GM18499 (cell line): ENCODE data around the gene PTPN14.
A peak's percentile ranks its signal among the peaks of the same experiment; 100 is the strongest.

ENCODE experiments used
- ATAC-seq: cut with Tn5 transposase; IDR thresholded peaks from one replicate; pipeline ENCODE4 v1.9.1; 2021; ENCODE audit warnings: moderate number of reproducible peaks; ENCODE audit not compliant: insufficient read depth, unreplicated experiment

PTPN14 gene

DNA sequence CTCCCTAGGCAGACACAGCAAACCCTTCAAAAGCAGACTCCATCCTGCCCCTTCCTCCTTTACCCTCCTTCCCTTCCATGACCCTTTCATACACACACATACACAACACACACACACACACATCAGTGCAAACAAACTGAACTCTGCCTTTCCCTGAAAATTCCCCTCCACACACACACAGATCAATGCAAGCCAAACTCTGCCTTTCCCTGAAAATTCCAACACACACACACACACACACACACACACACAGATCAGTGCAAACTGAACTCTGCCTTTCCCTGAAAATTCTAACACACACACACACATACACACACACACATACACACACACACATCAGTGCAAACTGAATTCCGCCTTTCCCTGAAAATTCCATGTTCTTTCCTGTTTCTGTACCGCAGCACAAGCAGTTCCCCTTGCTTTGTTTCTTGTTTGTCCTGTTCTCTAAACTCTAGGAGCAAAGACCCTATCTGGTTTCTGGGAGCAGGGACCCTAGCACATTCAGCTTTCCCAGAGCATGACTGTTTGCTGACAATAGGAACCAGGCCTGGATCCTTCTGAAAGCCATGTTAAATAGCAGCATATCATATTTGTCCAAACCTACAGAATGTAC, 91.0 kb downstream of the PTPN14 start:
- ATAC-seq: no peak

DNA sequence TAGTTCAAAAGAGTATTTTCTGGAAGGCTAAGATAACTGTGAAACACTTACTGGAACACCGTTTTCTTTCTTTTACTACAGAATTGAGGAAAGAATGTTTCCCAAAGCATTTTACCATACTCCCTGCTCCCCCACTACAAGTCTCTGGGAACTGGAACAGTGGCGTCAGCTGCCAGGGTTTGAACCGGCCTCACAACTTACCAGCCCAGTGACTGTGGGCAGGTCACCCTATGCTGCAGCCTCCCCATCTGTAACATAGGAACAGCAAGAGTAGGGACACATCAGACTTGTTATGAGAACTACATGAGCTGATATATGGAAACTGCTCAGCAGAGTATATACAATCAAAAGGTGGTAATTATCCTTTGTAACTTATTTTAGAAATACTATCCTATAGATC, 91.5 kb downstream of the PTPN14 start:
- ATAC-seq: no peak

DNA sequence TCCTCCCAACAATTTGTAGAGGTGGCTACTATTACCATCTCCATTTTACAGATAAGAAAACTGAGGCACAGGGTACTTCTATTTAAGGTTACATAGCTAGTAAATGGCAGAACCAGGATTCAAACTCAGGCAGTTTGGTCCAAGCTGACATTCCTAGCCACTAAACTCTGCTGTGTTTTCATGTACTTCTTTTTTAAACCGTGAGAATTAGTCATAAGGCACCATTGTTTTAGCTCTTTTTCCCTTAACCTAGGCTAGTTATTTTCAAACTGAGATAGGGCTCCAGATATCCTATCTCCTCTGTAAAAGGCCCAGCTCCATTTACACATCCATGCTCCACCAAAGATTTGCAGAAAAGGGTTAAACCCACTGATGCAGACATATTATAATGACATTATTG, 92.9 kb downstream of the PTPN14 start:
- ATAC-seq: no peak

DNA sequence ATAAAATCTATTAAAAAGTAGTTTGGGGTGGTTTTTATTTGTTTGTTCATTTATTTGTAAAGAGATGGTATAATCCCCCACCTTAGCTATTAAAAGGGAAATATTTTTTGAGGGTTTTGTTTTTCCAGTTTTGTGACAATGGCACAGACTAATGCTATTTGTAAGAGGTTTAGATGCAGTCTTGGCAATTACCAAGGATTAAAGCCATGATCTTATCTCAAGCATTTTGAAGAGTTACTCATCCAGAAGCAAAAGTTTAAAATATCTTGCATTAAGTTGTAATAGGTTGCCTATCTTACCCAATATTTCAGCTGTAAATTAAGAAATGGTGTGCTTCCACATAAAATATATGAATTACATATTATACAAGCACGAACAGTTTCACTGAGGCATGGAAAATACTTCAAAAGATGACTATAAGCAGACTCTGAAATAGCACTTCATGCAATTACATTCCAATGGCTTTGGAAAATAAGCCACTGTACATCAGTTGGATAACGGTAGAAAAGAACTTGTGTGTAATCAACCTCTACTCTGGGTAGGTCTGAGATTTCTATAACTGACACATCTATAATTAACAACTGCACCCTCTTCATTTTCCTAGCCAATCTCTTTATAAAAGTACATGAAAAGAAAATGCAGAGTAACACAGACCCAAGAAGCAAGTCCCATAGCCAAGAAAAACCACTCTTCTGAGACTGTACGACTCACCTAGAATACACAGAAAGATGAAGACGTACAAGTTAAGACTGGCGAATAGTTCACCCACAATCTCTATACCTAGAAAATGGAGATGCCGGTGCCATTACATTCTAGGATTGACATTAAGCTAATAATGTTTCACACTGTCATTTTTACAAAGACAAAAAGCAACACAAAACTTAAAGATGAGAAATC, 95.2 kb downstream of the PTPN14 start:
- no peak for ATAC-seq

DNA sequence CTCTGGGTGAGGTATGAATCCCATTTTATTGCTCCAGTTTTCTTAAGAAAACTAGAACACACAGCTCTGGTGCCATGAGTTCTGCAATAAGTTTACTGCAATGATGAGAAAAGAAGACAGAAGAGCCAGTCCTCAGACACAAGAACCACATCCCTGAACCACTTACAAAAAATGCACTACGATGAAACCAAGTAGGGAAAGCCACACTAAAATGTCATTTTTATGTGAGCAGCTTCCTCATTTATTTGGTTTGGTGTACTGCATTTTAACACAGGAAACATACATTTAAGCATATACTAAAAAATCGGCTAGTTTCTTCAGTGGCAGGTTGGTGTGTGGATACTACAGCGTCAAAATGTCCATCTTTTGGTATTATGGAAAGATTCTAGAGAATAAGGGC, 95.9 kb downstream of the PTPN14 start:
- no peak for ATAC-seq

DNA sequence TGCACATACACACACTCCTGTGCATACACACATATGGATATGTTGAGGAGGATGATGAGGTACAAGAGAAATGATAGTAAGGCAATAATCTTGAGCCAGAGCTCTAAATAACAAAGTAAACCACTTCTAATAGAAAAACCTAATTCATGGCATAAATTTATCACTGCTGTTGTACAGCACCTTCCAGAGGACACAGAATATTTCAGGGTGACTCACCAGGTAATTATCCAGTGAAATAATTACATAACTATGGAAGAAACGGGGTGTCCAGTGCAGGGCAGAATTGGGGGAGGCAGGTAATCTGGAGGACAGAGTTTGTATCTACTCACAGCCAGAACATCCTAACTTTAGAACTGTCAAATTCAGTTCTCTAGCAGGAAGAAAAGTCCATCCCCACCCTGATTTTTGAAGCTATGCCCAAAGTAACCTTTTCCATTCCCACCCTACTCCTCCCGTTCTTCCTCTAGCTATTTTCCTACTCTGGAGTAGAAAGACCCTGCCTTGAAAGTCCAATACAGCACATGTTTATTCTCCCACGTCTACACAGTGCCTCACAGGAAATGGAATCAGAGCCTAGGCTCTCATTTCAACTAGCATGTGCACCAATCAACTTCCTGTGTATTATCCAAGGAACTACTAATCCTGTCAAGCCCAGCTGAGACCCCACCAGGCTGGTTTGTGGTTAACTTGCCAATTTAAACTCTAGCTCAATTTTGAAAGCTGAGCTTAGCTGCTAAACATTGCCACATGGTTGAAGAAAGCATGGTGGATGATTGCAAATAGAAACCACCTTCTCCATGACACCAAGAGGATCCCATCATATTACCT, 96.6 kb downstream of the PTPN14 start:
- no peak for ATAC-seq

DNA sequence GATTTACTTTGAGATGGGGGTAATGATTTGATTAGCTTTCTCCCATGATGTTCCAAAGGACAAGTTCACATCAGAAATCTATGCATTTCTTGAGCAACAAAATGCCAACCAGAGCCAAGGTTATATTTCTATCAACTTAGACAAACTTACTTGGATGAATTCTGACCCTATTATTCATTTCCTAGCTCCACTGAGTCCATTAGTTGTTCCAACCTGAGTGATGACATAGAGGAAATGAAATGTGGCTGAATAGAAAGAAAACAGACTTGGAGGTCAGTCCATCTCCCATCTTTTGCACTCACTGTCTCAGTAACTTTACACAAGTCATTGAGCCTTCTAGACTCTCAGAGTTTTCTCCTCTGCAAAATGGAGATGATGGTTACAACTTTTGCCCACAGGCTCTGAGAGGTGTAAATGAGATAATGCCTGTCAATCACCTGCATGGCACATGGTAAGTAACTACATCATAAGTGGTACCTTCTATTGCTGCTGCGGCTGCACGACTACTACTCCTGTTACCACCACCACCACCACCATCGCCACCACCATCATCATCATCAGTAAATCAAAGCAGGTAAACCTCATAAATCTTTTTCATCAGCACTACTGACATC, 98.2 kb downstream of the PTPN14 start:
- ATAC-seq: no peak

DNA sequence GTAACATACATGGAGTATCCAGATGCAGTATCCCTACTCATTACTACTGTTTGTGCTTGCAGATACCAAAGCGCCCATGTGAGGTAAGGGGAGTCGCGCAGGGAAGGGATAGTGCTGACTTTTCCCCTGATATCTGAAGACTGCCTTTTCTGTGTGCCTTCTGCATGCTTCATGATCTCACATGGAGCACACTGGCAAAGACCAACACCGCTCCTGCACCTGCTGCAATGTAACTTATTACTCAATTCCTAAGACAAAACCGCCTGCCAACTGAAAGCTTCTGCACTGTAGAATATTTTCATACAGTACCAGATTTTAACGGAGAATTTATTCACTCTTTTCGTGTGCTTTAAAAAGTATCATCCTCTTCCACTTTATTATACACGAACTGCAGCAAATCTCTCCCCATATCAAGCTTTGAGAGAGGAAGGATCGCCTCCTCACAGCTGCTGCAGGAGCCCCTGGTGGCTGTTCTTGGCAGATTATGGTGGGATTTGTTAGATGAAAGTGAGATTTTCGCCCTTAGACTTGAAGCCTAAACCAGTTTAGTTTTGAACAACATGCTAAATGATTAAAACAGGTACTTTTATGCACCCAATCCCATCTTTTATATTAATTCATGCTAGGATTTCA, 99.1 kb downstream of the PTPN14 start:
- no peak for ATAC-seq

DNA sequence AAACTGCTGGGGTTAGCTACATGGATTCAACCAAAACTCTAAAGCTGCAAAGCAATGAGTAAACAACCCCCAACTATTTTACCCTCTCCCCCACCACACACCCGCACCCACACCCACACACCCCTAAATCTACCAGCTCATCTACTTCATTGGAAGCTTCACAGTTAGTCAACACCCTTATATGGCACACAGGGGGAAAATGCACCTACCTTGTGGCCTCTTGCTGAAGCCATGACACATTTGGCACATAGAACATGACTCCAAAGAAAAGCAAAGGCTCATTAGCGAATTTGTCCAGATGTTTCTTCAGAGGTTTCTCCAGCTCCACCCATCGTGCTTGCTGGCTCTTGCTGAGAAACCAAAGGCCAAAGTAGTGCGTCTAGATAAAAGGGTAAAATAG, 99.8 kb downstream of the PTPN14 start:
- ATAC-seq: no peak

DNA sequence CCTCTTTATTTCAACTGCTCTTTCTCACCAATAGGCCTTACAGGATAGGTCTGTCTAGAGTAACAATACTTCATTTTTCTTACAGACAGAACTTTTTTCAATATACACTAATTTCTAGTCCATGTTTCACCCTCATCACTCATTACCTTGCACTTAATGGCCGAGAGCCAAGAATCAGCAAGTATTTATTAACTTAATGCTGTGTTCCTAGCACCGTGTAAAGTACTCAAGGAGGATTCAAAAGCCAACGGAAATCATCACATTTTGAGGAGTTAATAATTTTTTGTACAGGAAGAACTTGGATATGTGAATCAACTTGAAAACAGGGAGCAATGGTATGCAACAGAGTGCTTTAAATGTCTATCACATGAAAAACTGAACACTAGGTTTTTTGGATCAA, 102.0 kb downstream of the PTPN14 start:
- ATAC-seq: no peak

DNA sequence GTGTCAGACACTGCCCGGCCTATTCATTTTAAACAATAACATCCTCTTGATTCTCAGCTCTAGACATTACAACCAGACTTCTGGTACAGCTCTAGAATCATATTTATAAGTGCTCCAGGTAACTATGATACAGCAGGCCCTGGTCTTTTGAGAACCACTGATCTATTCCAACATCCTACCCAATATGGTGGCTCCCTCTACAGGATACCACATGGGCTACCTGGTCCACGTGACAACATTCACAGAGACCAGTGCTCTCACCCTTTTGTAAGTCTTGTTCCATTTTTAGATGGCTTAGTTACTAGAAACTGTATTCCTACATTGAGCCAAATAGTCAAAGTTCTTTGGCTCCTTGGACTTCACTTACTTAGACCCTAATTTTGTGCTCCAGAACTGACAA, 102.9 kb downstream of the PTPN14 start:
- no peak for ATAC-seq

DNA sequence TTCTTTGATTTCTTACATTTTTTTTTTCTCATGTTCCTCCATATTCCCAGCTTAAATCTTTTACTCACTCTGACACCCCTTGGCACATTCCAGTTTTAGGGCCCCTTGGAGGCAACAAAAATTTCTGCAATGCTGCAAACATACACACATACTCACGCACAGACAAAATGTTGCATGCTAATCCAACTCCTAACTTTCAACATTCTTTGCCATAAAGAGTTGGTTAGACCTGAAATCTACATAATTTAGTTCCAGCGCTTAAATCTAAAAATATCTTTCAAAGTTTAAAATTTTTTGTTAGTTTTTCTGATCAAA, 103.9 kb downstream of the PTPN14 start:
- ATAC-seq: no peak

DNA sequence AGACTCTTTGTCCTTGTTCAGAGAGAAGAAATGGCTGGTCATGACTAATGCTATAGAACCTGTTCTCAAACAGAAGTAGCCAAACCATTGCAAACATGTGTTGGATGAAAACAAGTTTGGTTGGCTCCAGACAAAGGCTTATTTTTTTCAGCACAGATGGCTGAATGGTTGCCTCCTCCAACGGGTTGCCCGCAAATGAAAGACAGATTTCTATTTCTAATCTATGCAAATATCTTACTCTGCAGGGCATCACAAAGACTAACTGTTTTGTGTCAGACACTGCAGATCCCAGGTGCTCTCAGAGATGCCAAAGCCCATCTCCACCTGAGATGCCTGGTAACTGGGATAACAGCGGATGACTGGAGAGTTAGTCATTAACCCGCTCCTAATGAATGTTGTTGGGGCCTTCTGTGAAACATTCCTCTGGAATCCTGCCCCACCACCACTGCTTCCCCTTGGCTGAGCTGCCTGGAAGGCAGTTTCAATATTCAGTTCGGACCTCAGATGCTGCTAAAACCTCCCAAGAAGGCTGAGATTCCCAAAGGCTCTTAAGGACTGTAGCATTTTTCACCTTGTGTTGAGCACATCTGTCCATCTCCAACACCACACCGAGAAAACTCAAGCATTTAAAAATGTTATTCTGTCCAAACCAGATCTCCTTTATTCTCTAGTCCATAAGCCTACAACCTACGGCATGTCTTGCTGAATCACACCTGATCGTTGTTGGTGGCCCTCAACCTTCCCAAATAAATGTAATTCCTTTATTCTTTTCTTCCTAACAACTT, 104.4 kb downstream of the PTPN14 start:
- ATAC-seq: peak; percentile 43

DNA sequence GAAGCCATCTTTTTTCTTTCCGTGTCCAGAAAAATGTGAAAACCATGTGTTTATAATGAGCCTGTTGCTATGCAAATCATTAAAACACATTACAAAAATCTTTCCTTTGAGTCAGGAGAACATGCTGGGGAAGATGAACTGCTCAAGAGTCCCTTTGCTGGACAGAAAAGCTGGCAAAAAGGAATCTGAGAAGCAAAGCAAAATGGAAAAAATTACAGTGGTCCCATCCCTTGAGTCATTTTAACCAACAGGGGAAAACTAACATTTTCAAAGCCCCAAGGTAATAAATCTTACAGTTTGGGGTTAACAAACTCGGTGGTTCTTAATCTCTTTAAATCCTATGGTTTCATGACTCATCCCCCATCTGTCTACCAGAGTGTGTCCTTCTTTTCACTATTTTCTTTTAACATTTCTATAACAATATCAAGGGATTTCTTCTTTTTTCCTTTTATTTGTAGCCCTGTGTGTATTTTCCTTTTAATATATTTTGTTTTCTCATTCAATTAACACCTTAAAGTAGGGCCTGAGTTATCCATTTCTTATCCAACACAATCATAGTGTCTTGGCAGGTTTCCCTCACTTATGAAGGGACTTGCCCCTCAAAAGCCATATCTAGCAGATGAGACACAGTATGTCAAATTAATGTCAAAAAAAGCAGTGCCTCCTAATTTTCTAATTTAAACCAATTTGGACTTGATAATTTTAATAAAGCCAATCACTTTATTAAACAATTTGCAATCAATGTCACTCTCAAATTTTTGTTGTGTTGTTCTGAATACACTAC, 105.4 kb downstream of the PTPN14 start:
- ATAC-seq: no peak

DNA sequence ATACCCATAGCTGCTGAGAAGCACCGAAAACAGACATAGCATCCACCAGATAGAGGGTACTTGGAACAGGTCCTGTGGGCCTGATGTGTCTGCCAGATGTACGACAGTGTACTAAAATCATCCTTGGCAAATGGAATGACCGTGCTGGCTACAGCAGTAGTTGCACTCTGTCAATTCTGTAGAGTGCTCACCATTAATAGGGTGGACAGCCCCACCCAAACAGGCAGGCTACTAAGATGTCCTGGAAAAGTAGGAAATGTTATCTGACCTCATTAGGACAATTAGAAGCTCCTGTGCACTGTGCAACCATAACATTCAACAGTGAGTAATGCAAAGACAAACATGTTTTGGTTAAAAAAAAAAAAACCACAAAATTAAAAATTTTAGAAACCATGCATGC, 106.2 kb downstream of the PTPN14 start:
- ATAC-seq: no peak

DNA sequence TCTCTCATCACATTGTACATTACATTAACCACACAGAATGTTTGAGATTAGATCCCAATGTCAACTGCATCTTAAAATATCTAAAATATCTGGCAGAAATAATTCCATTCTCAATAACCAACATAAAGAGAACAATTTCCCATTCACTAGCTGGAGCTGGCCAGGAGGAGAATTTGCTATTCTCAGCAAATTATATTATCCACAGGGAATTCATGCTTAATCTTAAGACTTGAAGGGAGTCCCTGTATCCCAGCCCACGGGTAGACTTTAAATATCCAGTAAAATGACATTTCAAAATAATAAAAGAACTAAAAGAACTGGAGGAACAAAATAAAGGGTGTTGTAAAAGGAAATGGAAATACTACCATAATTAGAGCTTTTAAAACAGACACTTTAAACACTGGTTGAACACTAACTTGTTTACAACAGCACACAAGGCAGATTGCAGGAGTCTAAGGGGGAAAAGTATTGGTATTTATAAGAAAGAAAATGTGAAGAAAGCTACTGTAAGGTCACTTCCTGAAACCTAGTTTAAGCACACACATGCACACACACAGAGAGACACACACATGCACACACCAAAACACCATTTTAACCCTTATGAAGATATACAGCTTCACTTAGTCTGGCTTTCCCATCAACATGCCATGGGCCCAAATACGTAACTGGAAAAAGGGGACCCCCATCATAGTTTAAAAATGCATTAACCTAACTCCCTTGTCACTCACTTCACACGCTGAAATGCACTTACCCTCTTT, 107.0 kb downstream of the PTPN14 start:
- no peak for ATAC-seq

DNA sequence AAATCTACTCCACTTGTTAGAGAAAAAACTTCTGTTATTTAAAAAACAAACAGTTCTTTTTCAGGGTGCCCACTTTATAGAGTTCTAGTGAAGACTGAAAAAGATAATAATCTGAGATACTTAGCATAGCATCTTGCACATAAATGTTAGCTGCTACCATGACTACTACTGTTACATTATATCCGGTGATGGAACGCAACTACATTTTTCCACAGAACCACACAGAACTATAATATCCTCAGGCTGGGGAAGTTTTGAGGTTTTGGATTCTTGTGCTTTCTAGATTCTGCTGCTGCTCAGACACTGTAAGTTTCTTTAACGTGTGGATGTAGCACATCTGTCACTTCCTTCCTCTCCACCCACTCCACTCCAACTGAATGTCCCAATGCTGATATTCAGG, 110.3 kb downstream of the PTPN14 start:
- ATAC-seq: no peak
